K562 (cell line): ENCODE measurements around the gene TSGA10IP. TPM values are rescaled to one million over a fixed set of nuclear protein-coding genes. Genes with fewer than 3 reads are reported as not detected.

ENCODE experiments used
- CEBPB ChIP-seq: fragments of 450-650 bp; IDR thresholded peaks from 2 replicates; pipeline ENCODE4 v1.6.1; 2016; ENCODE audit warnings: missing genetic modification characterization, missing compliant biosample characterization
- POLR2A ChIP-seq: fragments of 450-650 bp; conservative IDR thresholded peaks from 2 replicates; pipeline ENCODE4 v1.6.1; 2016
- XRCC3 ChIP-seq: fragments of 450-650 bp; IDR thresholded peaks from 2 replicates; pipeline ENCODE4 v1.6.1; 2017; ENCODE audit warnings: mild to moderate bottlenecking, moderate library complexity
- ZKSCAN8 ChIP-seq: fragments of 200-800 bp; sonication (Bioruptor generic); IDR thresholded peaks from 2 replicates; pipeline ENCODE4 v1.6.1; 2016; ENCODE audit warnings: missing genetic modification characterization, missing compliant biosample characterization
- ZNF12 ChIP-seq: sonication (generic); formaldehyde crosslinking; IDR thresholded peaks from 2 replicates; pipeline ENCODE4 v1.4.0; 2020; ENCODE audit warnings: mild to moderate bottlenecking, missing genetic modification reagents
- polyA plus RNA-seq, 8 experiments: library from polyadenylated mRNA; depleted of rRNA in 4 of 8; stranded (reverse) in 5 of 8; unstranded in 3 of 8; fragments of >200 nt; fragmentation: Nextera tagmentation in 2 of 8; fragmentation: Illumina TruSeq in 1 of 8; extraction: Ambion mirVana in 2 of 8; extraction: Trizol in 1 of 8; gene quantifications; 2 replicates each; pipeline versions ENCODE4 v1.2.1 to v1.2.3, GENCODE V29; 2011 to 2014; ENCODE audit warnings: inconsistent platforms in 1 of 8, missing spikeins in 1 of 8
- total RNA-seq, 7 experiments: library from RNA; depleted of rRNA in 6 of 7; stranded (reverse); fragments of >200 nt in 6 of 7; fragmentation: Illumina TruSeq in 2 of 7; extraction: Trizol in 2 of 7; gene quantifications; 2 replicates each; pipeline versions ENCODE4 v1.2.1 to v1.2.3, GENCODE V29; 2011 to 2021; ENCODE audit warnings: low replicate concordance in 1 of 7
- TF ChIP-seq, protein P1 (sequence below), 2 experiments: fragments of 450-650 bp; IDR thresholded peaks; 2 replicates each; pipeline ENCODE4 v1.6.1; 2016; ENCODE audit warnings: mild to moderate bottlenecking in 2 of 2, borderline replicate concordance in 1 of 2, low read depth in 1 of 2, moderate library complexity in 1 of 2
- TF ChIP-seq, protein P2 (sequence below), 2 experiments: fragments of 450-650 bp in 1 of 2; sonication (generic) in 1 of 2; formaldehyde crosslinking in 1 of 2; IDR thresholded peaks; 2 replicates each; pipeline versions ENCODE4 v1.7.1 to v1.9.0; 2016 to 2022; ENCODE audit warnings: inconsistent platforms in 1 of 2, mild to moderate bottlenecking in 1 of 2, missing genetic modification reagents in 1 of 2

The TSGA10IP gene
- total and polyA plus RNA-seq, 9 of the 15 experiments (the other 6 are each of a cell fraction or from before 2014, with no cell fraction given) = not detected

DNA sequence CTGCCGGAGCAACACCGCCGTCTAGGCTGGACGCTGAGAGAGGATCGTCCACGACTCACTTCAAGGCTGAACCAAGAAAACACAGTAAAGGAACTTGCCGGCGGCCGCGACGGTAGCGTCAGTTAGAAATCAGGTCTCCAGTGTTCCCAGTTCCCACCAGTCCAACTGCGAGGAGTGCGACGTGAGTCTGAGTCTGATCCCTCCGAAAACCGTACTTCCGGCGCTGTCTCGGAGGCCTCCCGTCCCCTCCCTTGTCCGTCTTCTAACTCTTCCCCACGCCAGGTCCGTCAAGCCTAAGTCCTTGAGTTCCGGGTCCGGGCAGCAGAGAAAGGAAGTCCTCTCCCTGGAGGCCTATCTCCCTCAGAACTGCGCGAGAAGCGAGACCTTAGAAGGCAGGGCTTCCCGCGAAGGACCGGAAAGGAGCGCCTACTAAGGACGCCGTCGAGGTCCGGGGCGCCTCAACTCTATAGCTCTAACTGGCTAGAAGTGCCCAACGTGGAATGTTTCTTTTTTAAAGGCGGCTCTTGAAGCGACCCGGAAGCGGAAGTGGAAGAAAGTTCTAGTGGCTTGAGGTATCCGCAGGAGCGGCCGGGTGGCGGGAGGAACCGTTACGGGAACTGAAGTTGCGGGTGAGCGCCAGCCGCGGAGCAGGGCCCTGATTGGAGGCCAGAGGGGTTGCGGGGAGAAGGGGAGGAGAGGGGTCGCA is 56.8 kb downstream of the TSGA10IP start, which contains the start of the genes BANF1 and EIF1AD (continued):
- TF ChIP-seq, protein P1, sequence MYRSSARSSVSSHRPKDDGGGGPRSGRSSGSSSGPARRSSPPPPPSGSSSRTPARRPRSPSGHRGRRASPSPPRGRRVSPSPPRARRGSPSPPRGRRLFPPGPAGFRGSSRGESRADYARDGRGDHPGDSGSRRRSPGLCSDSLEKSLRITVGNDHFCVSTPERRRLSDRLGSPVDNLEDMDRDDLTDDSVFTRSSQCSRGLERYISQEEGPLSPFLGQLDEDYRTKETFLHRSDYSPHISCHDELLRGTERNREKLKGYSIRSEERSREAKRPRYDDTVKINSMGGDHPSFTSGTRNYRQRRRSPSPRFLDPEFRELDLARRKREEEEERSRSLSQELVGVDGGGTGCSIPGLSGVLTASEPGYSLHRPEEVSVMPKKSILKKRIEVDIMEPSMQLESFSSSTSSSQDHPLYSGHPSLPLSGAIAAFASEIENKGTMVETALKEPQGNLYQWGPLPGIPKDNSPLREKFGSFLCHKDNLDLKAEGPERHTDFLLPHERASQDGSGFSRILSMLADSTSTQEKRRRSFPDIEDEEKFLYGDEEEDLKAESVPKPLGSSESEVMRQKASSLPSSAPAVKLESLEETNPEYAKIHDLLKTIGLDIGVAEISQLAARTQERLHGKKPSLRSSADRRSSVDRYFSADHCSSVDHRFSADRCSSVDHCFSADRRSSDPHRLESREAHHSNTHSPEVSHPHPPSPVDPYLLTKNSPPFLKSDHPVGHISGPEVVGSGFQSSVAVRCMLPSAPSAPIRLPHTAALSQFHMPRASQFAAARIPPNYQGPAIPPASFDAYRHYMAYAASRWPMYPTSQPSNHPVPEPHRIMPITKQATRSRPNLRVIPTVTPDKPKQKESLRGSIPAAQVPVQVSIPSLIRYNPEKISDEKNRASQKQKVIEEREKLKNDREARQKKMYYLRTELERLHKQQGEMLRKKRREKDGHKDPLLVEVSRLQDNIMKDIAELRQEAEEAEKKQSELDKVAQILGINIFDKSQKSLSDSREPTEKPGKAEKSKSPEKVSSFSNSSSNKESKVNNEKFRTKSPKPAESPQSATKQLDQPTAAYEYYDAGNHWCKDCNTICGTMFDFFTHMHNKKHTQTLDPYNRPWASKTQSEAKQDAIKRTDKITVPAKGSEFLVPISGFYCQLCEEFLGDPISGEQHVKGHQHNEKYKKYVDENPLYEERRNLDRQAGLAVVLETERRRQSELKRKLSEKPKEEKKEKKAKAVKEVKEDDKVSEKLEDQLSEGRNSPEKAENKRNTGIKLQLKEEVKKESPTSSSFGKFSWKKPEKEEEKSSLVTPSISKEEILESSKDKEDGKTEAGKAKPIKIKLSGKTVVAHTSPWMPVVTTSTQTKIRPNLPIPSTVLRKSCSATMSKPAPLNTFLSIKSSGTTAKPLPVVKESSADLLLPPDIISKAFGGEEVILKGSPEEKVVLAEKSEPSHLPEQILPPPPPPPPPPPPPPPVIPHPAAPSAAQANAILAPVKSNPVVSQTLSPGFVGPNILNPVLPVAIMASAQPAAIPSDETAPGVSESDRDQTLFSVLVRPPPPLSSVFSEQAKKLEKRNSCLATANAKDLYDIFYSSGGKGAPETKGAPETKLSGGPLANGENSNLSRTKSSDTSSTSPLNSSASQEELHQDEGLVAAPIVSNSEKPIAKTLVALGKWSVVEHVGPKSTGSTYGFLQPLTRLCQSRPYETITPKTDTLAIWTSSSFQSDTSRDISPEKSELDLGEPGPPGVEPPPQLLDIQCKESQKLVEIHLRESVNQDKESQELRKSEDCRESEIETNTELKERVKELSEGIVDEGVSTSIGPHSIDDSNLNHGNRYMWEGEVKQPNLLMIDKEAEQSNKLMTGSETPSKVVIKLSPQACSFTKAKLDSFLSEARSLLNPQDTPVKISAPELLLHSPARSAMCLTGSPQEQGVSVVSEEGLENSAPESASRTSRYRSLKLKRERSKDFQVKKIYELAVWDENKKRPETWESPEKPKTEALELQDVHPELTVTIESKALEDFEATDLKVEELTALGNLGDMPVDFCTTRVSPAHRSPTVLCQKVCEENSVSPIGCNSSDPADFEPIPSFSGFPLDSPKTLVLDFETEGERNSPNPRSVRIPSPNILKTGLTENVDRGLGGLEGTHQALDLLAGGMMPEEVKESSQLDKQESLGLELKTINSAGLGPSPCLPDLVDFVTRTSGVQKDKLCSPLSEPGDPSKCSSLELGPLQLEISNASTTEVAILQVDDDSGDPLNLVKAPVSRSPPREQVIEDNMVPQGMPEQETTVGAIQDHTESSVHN (IDR thresholded peaks at IDR 0.05; ENCODE audit: borderline replicate concordance in 1 of 2, low read depth in 1 of 2) = peak in 1 of 2 experiments; percentile 49; a peak in 1 of 4 replicates
- TF ChIP-seq CEBPB (tag) = no peak
- TF ChIP-seq ZKSCAN8 (CRISPR knock-in tag) = no peak
- no peak for TF ChIP-seq XRCC3
- TF ChIP-seq, protein P2, sequence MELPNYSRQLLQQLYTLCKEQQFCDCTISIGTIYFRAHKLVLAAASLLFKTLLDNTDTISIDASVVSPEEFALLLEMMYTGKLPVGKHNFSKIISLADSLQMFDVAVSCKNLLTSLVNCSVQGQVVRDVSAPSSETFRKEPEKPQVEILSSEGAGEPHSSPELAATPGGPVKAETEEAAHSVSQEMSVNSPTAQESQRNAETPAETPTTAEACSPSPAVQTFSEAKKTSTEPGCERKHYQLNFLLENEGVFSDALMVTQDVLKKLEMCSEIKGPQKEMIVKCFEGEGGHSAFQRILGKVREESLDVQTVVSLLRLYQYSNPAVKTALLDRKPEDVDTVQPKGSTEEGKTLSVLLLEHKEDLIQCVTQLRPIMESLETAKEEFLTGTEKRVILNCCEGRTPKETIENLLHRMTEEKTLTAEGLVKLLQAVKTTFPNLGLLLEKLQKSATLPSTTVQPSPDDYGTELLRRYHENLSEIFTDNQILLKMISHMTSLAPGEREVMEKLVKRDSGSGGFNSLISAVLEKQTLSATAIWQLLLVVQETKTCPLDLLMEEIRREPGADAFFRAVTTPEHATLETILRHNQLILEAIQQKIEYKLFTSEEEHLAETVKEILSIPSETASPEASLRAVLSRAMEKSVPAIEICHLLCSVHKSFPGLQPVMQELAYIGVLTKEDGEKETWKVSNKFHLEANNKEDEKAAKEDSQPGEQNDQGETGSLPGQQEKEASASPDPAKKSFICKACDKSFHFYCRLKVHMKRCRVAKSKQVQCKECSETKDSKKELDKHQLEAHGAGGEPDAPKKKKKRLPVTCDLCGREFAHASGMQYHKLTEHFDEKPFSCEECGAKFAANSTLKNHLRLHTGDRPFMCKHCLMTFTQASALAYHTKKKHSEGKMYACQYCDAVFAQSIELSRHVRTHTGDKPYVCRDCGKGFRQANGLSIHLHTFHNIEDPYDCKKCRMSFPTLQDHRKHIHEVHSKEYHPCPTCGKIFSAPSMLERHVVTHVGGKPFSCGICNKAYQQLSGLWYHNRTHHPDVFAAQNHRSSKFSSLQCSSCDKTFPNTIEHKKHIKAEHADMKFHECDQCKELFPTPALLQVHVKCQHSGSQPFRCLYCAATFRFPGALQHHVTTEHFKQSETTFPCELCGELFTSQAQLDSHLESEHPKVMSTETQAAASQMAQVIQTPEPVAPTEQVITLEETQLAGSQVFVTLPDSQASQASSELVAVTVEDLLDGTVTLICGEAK (IDR thresholded peaks at IDR 0.05) = peak; percentile 100
- TF ChIP-seq, protein P2 (CRISPR knock-in tag; IDR thresholded peaks at IDR 0.05) = no peak
- TF ChIP-seq POLR2A = peak; percentile 91
- TF ChIP-seq ZNF12 (CRISPR knock-in tag) = peak; percentile 84
